Lower leg skin (tissue), 4 donors: ENCODE measurements around the gene SAC3D1. TPM values are rescaled to one million over a fixed set of nuclear protein-coding genes. Genes with fewer than 3 reads are reported as not detected.

ENCODE experiments used
- DNase-seq, 2 donors: peaks; one replicate each; pipeline ENCODE4 v3.0.0-alpha.2; 2019; ENCODE audit warnings: low spot score in 2 of 2
- H3K4me3 ChIP-seq: fragments of 200-600 bp; sonication (generic); 2 replicates; pipeline ENCODE4 v1.5.1; 2017; ENCODE audit warnings: mild to moderate bottlenecking, low read depth; ENCODE audit not compliant: poor library complexity, severe bottlenecking
- POLR2A ChIP-seq, 2 donors: fragments of 450-650 bp; IDR thresholded peaks; one replicate each; pipeline ENCODE4 v1.6.1; 2016 to 2017; ENCODE audit warnings: antibody characterized with exemption in 2 of 2, mild to moderate bottlenecking in 1 of 2, moderate library complexity in 1 of 2
- WGBS, 2 donors: methylation state at CpG; one replicate each; pipeline ENCODE4 v1.1.5; 2018; 5-methylcytosine and 5-hydroxymethylcytosine counted together
- intact Hi-C: fragments of 100-400 bp; cut with DNase I; formaldehyde crosslinking; loops from one replicate; pipeline ENCODE4 v1.15.0; 2023; ENCODE audit warnings: low total_unique reads
- total RNA-seq, 4 donors: library from RNA; depleted of rRNA; stranded (reverse); fragments of >200 nt; gene quantifications; one replicate each; pipeline ENCODE4 v1.1.0, GENCODE V29; 2016
- TF ChIP-seq, protein P1 (sequence below), 3 donors: fragments of 450-650 bp; IDR thresholded peaks; one replicate each; pipeline ENCODE4 v1.5.1; 2016; ENCODE audit warnings: antibody characterized with exemption in 3 of 3, mild to moderate bottlenecking in 3 of 3, moderate library complexity in 2 of 3

Gene SAC3D1
- total RNA-seq, 4 donors from 2014 or later = 11.6 to 15.1 (median 12.9) TPM

DNA sequence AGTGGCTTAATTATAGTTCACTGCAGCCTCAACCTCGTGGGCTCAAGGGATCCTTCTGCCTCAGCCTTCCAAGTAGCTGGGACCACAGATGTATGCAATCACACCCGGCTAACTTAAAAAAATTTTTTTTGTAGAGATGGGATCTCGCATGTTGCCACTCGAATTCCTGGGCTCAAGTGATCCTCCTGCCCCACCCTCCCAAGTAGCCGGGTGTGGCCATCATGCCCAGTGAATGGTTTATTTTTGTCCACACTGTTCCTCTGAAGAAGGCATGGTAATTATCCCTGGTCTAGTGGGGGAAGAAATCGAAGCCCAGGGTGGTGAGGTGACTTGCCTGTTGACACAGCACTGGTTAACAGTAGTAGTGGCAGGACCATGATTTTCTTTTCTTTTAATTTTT, 1.9 kb downstream of the SAC3D1 start:
- intact Hi-C loops = no loop called here
- no peak for DNase-seq
- H3K4me3 ChIP-seq = no peak overlapping the region
- no peak for TF ChIP-seq POLR2A (IDR thresholded peaks at IDR 0.05)
- TF ChIP-seq, protein P1, sequence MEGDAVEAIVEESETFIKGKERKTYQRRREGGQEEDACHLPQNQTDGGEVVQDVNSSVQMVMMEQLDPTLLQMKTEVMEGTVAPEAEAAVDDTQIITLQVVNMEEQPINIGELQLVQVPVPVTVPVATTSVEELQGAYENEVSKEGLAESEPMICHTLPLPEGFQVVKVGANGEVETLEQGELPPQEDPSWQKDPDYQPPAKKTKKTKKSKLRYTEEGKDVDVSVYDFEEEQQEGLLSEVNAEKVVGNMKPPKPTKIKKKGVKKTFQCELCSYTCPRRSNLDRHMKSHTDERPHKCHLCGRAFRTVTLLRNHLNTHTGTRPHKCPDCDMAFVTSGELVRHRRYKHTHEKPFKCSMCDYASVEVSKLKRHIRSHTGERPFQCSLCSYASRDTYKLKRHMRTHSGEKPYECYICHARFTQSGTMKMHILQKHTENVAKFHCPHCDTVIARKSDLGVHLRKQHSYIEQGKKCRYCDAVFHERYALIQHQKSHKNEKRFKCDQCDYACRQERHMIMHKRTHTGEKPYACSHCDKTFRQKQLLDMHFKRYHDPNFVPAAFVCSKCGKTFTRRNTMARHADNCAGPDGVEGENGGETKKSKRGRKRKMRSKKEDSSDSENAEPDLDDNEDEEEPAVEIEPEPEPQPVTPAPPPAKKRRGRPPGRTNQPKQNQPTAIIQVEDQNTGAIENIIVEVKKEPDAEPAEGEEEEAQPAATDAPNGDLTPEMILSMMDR (IDR thresholded peaks at IDR 0.05) = no peak
- 64 to 70% methylated on average over 6 of the region's 6 CpGs for WGBS, 2 donors

DNA sequence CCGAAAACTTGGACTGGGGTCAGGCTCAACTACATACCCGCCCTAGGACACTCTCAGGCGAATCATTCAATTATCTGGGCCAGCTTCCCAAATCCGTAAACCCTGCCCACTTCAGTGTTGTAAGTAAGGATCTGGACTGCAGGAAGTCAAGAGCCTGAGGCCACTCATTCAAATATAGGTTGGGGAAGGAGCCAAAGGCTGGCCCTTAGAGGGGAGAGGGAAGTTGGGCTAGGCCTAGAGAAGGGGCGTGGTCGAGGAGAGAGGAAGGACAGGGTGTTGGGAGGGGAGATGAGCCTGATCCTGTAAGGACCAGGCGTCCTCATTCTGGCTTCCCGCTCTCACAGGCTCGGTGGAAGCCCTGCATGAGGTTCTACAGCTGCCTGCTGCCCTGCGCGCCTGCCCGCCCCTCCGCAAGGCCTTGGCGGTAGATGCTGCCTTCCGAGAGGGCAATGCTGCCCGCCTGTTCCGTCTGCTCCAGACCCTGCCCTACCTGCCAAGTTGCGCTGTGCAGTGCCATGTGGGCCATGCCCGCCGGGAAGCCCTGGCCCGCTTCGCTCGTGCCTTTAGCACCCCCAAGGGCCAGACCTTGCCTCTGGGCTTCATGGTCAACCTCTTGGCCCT, 3.0 kb downstream of the SAC3D1 start:
- 70 to 81% methylated on average over 15 to 23 of the region's 23 CpGs for WGBS, 2 donors
- no peak overlapping the region for H3K4me3 ChIP-seq
- intact Hi-C loops = no loop called here
- TF ChIP-seq POLR2A (IDR thresholded peaks at IDR 0.05) = no peak
- TF ChIP-seq, protein P1 (IDR thresholded peaks at IDR 0.05) = no peak
- DNase-seq = peak in 1 of 2 donors; percentile 53

DNA sequence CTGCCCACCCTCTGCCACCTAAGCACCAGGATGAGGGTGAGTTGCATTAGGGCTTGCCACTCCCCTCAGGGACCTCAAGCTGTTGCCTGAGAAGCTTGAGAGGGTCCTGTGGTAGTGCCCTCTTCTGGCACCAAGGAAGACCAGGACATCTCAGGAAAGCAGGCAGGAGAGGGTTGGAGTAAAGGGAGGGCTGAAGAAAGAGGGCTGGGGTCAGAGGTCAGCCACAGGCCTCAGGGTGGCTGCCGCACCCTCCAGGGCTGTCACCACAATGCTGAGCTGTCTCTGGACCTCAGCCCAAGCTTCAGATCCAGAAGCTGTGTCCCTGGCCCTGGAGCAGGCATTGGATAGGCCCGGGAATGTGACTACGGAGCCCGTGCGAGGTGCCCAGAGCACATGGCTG, 4.1 kb downstream of the SAC3D1 start:
- no peak for TF ChIP-seq POLR2A (IDR thresholded peaks at IDR 0.05)
- TF ChIP-seq, protein P1 (IDR thresholded peaks at IDR 0.05) = no peak
- intact Hi-C loops = no loop called here
- WGBS, 2 donors = 92 to 94% methylated on average over 5 of the region's 5 CpGs
- no peak for DNase-seq
- no peak overlapping the region for H3K4me3 ChIP-seq

DNA sequence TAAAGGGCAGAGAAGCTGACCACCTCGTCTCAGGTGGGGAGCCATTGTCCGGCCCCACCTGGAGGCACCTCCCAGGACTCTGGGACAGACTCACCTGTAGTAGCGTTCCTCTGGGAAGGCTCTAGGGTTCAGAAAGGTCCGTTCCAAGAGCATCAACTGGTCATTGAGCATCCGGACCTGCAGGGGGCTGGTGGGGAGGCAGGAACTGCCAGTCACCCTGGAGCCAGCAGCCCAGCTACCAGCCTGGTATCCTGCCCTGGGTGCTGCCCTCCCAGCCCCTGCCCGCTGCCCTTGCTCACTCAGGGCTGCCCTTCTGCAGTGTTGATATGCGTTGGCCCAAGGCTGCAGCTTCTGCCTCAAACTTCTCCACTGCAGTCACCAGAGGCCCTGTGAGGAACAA, 4.7 kb downstream of the SAC3D1 start:
- TF ChIP-seq POLR2A (IDR thresholded peaks at IDR 0.05) = no peak
- TF ChIP-seq, protein P1 (IDR thresholded peaks at IDR 0.05) = no peak
- H3K4me3 ChIP-seq = no peak overlapping the region
- intact Hi-C loops = no loop called here
- 89 to 93% methylated on average over 5 to 6 of the region's 7 CpGs for WGBS, 2 donors
- DNase-seq = no peak

DNA sequence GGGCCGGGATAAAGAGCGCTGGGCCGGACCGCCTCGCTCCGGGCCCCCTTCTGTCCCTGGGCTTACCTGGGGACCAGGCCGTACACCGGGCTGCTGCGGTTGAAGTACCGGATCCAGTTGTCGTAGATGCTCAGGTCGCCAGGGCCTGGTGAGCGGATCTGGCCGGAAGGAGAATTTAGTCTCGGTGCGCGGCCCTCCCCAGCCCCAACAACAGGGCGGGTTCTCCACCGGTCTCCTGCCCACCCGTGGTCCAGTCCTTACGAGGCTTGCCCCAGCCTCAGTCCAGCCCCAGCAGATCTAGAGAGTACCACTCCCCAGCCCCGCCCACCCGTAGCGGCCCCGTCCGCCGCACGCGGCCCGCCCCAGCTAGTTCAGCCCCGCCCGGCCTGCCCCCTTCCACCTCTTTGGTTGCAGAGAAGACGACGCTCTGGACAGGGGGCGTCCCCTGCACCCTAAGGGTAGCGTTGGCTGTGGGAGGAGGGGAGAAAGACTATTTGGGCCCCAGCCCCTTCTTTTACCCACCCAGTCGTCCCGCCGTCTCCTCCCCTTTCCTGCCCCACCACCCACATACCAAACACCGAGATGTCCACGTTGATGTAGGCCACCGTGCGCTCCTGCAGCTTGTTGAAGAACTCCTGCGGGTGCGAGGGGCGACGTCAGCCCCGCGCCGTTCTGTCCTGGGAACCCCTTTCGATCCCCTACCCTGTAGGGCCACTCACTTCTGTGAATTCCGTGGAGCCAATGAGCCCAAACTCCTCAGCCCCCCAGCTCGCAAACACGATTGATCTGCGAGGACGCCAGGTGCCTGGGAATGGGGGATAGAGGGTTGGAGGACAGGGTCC, 6.8 kb downstream of the SAC3D1 start:
- TF ChIP-seq POLR2A (IDR thresholded peaks at IDR 0.05) = no peak
- TF ChIP-seq, protein P1 (IDR thresholded peaks at IDR 0.05) = no peak
- WGBS, 2 donors = 11 to 18% methylated on average over 48 to 54 of the region's 56 CpGs
- intact Hi-C loops = no loop called here
- no peak overlapping the region for H3K4me3 ChIP-seq
- peak in 1 of 2 donors; percentile 88 for DNase-seq
